Right forelimb (tissue), 1 donor: ENCODE results near the gene SLC16A1.
"Not testable (repeated sequence)": the region's sequence is repeated elsewhere in the genome, so short reads cannot be mapped to it uniquely, and the experiment has no call there.

Experiments used
- DNase-seq: peaks from one replicate; pipeline ENCODE4 v3.0.0-alpha.2; 2018

The SLC16A1 gene

DNA sequence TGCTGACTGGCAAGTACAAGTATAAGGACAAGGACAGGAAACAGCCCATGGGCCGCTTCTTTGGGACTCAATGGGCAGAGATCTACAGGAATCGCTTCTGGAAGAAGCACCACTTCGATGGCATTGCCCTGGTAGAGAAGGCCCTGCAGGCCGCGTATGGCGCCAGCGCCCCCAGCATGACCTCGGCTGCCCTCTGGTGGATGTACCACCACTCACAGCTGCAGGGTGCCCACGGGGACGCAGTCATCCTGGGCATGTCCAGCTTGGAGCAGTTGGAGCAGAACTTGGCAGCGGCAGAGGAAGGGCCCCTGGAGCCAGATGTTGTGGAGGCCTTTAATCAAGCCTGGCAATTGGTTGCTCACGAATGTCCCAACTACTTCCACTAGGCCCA lies 32.0 kb downstream of the SLC16A1 start:
- DNase-seq = no peak

GRCh38 chr1:112923234-112923958 lies 32.6 kb downstream of the SLC16A1 start:
- no peak for DNase-seq

GRCh38 chr1:112911506-112912220 lies 44.3 kb downstream of the SLC16A1 start:
- no peak for DNase-seq

GRCh38 chr1:112909847-112910246 lies 46.1 kb downstream of the SLC16A1 start:
- no peak for DNase-seq

DNA sequence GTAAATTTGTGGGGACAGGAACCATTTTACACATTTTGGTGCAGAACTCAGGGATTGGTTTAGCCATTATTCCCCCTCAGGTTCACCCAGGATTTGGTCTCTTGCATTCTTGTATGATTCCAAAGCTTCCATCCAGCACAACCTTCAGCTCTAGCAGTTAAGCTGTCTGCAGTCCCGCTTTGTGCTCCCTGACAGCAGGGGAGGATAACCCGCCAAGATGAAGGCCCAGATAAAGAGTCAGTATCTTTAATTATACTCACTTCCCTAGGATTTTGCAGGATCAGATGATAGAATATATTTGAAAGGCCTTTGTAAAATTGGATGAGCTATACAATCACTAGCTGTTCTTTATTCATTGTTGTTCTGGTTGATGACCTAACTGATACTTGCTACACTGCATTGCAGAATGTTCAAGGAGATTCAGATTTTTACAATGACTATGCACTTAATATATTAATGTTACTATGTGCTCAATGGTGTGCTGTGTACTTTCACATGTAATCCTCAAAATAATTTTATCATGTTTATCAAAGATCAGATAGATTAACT lies 49.8 kb downstream of the SLC16A1 start:
- no peak for DNase-seq

- DNase-seq = no peak
These were observed 50.4 kb downstream of the SLC16A1 start for GRCh38 chr1:112905395-112906149.

DNA sequence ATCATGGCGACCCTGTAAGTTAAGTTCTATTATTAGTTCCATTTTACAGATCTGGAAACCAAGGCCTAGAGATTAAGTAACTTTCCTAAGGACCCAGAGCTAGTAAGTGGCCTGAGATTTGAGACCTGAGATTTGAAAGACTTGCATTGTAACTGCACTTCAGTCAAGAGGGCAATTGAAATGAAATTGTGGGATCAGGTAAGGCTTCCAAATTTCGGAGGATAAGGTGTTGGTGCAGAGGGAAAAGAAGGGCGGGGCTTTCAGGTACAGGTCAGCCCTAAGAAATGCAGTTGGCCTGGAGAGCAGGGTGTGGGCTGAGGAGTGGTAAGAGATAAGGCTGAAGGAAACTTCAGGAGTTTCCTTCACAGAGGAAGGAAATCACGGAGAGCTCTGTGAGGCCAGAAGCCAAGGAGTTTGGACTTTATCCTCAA lies 51.1 kb downstream of the SLC16A1 start:
- DNase-seq = no peak

- no peak for DNase-seq
These were observed 51.7 kb downstream of the SLC16A1 start for GRCh38 chr1:112904071-112904830.

DNA sequence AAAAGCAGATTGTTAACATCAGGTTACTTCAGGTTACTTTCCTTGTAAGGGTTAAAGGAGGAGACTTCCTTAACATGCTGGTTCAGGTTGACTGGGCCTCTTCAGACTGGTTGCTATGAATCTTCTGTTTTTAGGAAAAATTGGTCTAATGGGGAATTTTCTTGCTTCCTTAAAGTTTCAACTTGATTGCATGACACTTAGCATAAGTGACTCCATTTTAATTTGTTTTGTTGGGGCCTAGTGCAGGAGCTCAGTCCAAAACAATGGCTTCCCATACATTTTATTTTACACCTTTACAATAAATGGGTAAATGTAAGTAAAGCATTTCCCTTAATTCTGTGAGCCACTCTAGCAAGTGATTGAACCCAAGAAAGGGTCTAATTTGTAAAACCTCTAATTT lies 53.8 kb downstream of the SLC16A1 start:
- no peak for DNase-seq

DNA sequence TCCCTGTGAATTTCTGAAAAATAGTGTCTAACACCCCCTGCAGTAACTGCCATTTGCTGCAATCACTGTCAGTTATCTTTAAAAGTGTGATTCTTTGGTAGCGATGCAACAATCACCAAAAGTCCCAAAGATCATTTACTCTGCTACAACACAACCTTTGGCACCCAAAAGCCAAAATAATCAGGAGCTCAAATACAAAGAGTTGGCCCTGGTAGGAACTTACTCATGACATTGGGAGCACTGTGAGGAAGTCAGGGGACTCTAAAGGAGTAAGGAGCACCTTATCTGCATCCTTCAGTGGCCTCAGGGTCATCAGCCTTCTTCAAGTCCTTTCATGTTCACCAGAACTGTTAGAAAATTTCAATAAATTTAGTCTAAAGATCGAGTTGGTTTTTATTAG lies 54.6 kb downstream of the SLC16A1 start:
- no peak for DNase-seq

GRCh38 chr1:112896783-112897182 lies 59.2 kb downstream of the SLC16A1 start:
- no peak for DNase-seq

GRCh38 chr1:112894561-112895011 lies 61.4 kb downstream of the SLC16A1 start:
- no peak for DNase-seq

DNA sequence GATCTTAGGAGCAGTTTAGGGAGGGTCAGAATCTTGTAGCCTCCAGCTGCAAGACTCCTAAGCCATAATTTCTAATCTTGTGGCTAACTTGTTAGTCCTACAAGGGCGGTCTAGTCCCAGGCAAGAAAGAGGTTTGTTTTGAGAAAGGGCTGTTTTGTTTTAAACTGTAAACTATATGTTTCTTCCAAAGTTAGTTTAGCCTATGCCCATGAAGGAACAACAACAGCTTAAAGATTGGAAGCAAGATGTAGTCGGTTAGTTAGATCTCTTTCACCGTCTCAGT lies 62.0 kb downstream of the SLC16A1 start:
- DNase-seq = no peak

DNA sequence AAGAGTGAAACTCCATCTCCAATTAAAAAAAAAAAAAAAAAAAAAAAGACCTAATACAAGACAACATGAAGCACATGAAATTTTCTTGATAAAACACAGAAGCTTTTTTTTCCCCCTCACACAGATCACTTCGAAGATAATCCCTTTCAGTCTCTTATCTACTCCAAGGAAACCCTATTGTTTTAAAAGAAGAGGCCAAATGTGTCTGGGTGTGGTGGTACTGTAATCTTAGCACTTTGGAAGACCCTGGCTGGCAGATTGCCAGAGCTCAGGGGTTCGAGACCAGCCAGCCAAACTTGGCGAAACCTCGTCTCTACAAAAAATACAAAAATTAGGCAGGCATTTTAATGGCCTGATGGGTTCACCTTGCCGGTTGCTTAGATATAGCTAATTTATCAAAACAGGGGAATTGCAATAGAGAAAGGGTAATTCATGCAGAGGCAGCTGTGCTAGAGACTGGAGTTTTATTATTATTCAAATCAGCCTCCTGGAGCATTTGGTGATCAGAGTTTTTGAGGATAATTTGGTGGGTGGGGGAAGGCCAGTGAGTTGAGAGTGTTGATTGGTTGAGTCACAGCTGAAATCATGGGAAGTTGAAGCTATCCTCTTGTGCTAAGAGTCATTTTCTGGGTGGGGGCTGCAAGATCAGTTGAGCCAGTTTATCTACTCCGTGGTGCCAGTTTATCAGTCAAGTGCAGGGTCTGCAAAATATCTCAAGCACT lies 62.5 kb downstream of the SLC16A1 start:
- DNase-seq = no peak

DNA sequence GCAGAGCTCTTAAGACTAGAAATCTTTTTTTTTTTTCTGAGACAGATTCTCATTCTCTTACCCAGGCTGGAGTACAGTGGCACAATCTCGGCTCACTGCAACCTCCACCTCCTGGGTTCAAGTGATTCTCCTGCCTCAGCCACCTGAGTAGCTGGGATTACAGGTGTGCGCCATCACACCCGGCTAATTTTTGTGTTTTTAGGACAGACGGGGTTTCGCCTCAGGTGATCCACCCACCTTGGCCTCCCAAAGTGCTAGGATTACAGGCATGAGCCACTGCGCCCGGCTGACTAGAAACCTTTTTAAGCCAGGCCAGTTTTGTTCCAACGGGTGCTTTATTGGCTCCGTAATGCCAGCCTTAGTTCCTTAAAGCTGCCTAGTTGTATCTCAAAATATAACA lies 66.1 kb downstream of the SLC16A1 start:
- not testable (repeated sequence) for DNase-seq

DNA sequence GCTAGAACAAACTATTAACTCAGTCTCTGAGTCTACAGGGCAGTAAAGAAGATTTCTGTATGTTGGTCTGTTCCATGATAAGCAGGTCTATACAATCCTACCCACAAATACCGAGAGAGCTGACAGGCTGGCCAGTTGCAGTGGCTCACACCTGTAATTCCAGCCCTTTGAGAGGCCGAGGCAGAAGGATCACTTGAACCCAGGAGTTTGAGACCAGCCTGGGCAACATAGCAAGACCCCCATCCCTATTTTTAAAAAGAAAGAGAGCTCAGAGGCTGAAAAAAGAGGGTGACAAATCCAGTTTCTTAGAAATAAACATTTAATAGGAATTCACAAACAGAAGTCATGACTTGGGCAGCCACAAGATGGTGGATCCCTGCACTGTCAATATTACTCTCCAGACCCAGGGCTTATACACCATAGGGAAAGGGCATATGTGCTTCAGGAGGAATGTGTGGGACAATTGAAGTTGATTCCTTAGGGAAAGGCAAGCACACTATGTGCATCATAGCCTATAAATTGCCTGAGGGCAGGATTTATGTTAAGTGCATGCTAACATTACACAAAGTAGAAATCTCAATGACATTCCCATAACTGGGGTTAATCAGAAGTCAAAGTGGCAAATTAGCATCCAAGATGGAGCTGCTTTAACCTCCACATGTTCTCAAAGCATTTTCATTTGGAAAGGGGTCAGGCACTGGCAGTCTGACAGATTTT lies 66.8 kb downstream of the SLC16A1 start:
- DNase-seq = no peak

GRCh38 chr1:112888630-112889029 lies 67.4 kb downstream of the SLC16A1 start:
- no peak for DNase-seq

GRCh38 chr1:112887599-112888283 lies 68.3 kb downstream of the SLC16A1 start:
- no peak for DNase-seq

DNA sequence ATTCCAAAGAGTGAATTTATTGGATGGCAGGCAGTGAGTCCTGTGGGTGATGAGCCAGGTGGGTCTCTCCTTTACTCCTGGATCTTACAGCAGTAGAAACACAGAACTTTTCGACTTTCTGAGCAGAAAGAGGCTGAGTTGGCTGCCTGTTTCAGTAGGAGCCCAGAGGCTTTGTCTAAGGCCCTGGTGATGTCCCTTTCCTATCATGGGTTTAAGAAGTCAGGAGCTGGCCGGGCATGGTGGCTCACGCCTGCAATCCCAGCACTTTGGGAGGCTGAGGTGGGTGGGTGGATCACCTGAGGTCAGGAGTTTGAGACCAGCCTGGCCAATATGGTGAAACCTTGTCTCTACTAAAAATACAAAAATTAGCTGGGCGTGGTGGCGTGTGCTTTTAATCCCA lies 71.0 kb downstream of the SLC16A1 start:
- not testable (repeated sequence) for DNase-seq

DNA sequence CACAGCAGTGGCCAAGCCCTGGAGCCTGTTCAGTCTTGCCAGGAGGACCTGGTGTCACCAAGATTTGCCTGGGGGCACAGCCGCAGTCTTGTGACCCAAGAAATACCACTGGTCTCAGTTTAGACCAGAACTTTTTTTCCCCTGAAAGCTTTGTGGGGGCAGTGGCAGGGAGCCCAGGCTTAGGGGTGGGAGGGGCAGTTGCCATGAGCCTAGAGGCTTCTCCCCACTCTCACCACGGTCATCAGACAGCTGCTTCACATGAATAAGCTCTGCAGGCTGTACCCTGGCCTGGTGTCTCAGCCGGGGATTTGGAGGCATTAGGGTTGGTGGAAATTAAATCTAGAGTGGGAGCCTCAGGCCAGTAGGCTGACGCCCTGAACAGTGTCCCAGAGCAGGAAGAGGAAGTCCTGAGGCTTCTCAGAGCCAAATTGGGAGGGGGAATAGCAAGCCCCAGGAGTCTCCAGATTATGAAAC lies 73.7 kb downstream of the SLC16A1 start:
- no peak for DNase-seq

GRCh38 chr1:112881742-112882127 lies 74.3 kb downstream of the SLC16A1 start:
- no peak for DNase-seq
